H1 (cell line): ENCODE measurements around the gene FAM149B1. TPM values are rescaled to one million over a fixed set of nuclear protein-coding genes. Genes with fewer than 3 reads are reported as not detected.

Experiments
- CTCF ChIA-PET: fragments of 300-600 bp; sonication (Branson Sonifier 250); formaldehyde crosslinking; loops from one replicate; lab custom pipeline; 2021; ENCODE audit not compliant: partially characterized antibody; lab: Charles Lee
- POLR2A ChIA-PET: fragments of 300-600 bp; sonication (Branson Sonifier 250); formaldehyde crosslinking; loops from one replicate; lab custom pipeline; 2021; ENCODE audit warnings: inconsistent platforms; ENCODE audit not compliant: partially characterized antibody; lab: Charles Lee
- DNase-seq, 2 experiments: peaks; one replicate each; pipeline versions ENCODE4 v3.0.0 to v3.0.0-alpha.2; 2010 to 2022; ENCODE audit warnings: low spot score in 2 of 2, low read depth in 1 of 2, mixed read lengths in 1 of 2
- FAIRE-seq: peaks from 2 replicates; lab custom pipeline; 2011; peaks lifted over from hg19 to GRCh38; lab: Jason Lieb, UNC
- H2AFZ ChIP-seq: 2 replicates; pipeline ENCODE4 v1.8.1; 2012; ENCODE audit warnings: low read length, inconsistent platforms
- H2AK5ac ChIP-seq: 2 replicates; pipeline ENCODE4 v1.6.1; 2013; ENCODE audit warnings: low read depth, low read length
- H2BK120ac ChIP-seq: replicated peaks from 2 replicates; pipeline ENCODE3; 2013; ENCODE audit warnings: low read depth, low read length, inconsistent platforms
- H2BK12ac ChIP-seq: 2 replicates; pipeline ENCODE4 v1.6.1; 2013; ENCODE audit warnings: low read depth, low read length
- H2BK15ac ChIP-seq: 2 replicates; pipeline ENCODE4 v1.6.1; 2013; ENCODE audit warnings: low read length
- H2BK20ac ChIP-seq: 2 replicates; pipeline ENCODE4 v1.6.1; 2013; ENCODE audit warnings: low read length
- H2BK5ac ChIP-seq: 2 replicates; pipeline ENCODE4 v1.6.1; 2013; ENCODE audit warnings: low read depth, low read length
- H3K14ac ChIP-seq: 2 replicates; pipeline ENCODE4 v1.6.1; 2013; ENCODE audit warnings: inconsistent platforms; ENCODE audit not compliant: insufficient read length
- H3K18ac ChIP-seq: 2 replicates; pipeline ENCODE4 v1.6.1; 2013; ENCODE audit warnings: low read length; ENCODE audit errors: extremely low read depth
- H3K23ac ChIP-seq: 2 replicates; pipeline ENCODE4 v1.6.1; 2013; ENCODE audit warnings: inconsistent platforms; ENCODE audit not compliant: insufficient read length
- H3K23me2 ChIP-seq: 2 replicates; pipeline ENCODE4 v1.6.1; 2013; ENCODE audit warnings: low read depth, low read length
- H3K27ac ChIP-seq: 2 replicates; pipeline ENCODE4 v1.6.1; 2011; ENCODE audit warnings: low read depth, low read length, inconsistent platforms
- H3K27me3 ChIP-seq, 4 experiments: replicated peaks in 1 of 4; 1 replicate in 1 of 4; 2 replicates in 3 of 4; pipeline versions ENCODE4 v1.6.1 to v1.8.1; 2011 to 2013; ENCODE audit warnings: low read length in 3 of 4, mild to moderate bottlenecking in 3 of 4, inconsistent platforms in 2 of 4, mixed read lengths in 2 of 4, moderate library complexity in 1 of 4; ENCODE audit not compliant: control insufficient read depth in 3 of 4, insufficient read depth in 3 of 4; ENCODE audit errors: extremely low read depth in 1 of 4
- H3K36me3 ChIP-seq, 4 experiments: 2 replicates each; pipeline versions ENCODE4 v1.6.1 to v1.8.1; 2011 to 2013; ENCODE audit warnings: mild to moderate bottlenecking in 4 of 4, low read length in 3 of 4, moderate library complexity in 2 of 4, control low read depth in 1 of 4, inconsistent platforms in 1 of 4; ENCODE audit not compliant: insufficient read depth in 4 of 4, control insufficient read depth in 2 of 4
- H3K4ac ChIP-seq: replicated peaks from 2 replicates; pipeline ENCODE3; 2013; ENCODE audit warnings: low read length, low read depth, mixed read lengths, inconsistent platforms; ENCODE audit not compliant: insufficient read length
- H3K4me1 ChIP-seq, 4 experiments: replicated peaks in 1 of 4; 1 replicate in 1 of 4; 2 replicates in 3 of 4; pipeline versions ENCODE4 v1.6.1 to v1.8.1; 2011 to 2013; ENCODE audit warnings: low read length in 3 of 4, inconsistent platforms in 2 of 4, mixed read lengths in 1 of 4; ENCODE audit not compliant: insufficient read depth in 4 of 4, control insufficient read depth in 3 of 4
- H3K4me2 ChIP-seq, 2 experiments: 2 replicates each; pipeline versions ENCODE4 v1.6.1 to v1.8.1; 2011 to 2013; ENCODE audit warnings: low read depth in 2 of 2, low read length in 2 of 2, control low read depth in 1 of 2, inconsistent platforms in 1 of 2, mild to moderate bottlenecking in 1 of 2; ENCODE audit not compliant: insufficient read depth in 1 of 2
- H3K4me3 ChIP-seq, 4 experiments: fragments of 200-600, 300-600 bp in 1 of 4; sonication (generic), shearing (Covaris generic), sonication (Bioruptor Twin) in 1 of 4; 2 replicates each; pipeline versions ENCODE4 v1.5.1 to v1.8.1; 2011 to 2016; ENCODE audit warnings: low read length in 4 of 4, low read depth in 3 of 4, control low read depth in 2 of 4, inconsistent platforms in 2 of 4, mild to moderate bottlenecking in 2 of 4, mixed read lengths in 1 of 4, moderate library complexity in 1 of 4; ENCODE audit not compliant: insufficient read depth in 2 of 4; ENCODE audit errors: extremely low read depth in 1 of 4
- H3K56ac ChIP-seq: replicated peaks from 2 replicates; pipeline ENCODE3; 2013; ENCODE audit warnings: low read depth, mild to moderate bottlenecking, mixed read lengths, low read length, inconsistent platforms; ENCODE audit not compliant: insufficient read length
- H3K79me1 ChIP-seq: 2 replicates; pipeline ENCODE4 v1.6.1; 2013; ENCODE audit warnings: low read depth, low read length, control low read depth
- H3K79me2 ChIP-seq, 2 experiments: 2 replicates each; pipeline versions ENCODE4 v1.6.1 to v1.8.1; 2012 to 2013; ENCODE audit warnings: low read length in 2 of 2, mild to moderate bottlenecking in 2 of 2, inconsistent platforms in 1 of 2; ENCODE audit not compliant: insufficient read depth in 2 of 2, control insufficient read depth in 1 of 2
- H3K9ac ChIP-seq, 4 experiments: replicated peaks in 1 of 4; 1 replicate in 1 of 4; 2 replicates in 3 of 4; pipeline versions ENCODE4 v1.6.1 to v1.8.1; 2011 to 2013; ENCODE audit warnings: low read depth in 3 of 4, low read length in 3 of 4, control low read depth in 2 of 4, mild to moderate bottlenecking in 2 of 4, moderate library complexity in 2 of 4, inconsistent platforms in 1 of 4; ENCODE audit errors: extremely low read depth in 1 of 4
- H3K9me3 ChIP-seq, 2 experiments: 2 replicates each; pipeline versions ENCODE4 v1.6.1 to v1.8.1; 2012 to 2013; ENCODE audit warnings: mild to moderate bottlenecking in 2 of 2, moderate library complexity in 2 of 2, control low read depth in 1 of 2, inconsistent platforms in 1 of 2, low read depth in 1 of 2, low read length in 1 of 2, mixed read lengths in 1 of 2; ENCODE audit not compliant: insufficient read depth in 2 of 2
- H4K20me1 ChIP-seq, 2 experiments: replicated peaks in 1 of 2; 2 replicates each; pipeline versions ENCODE3 to v1.8.1; 2011 to 2013; ENCODE audit warnings: inconsistent platforms in 2 of 2, low read length in 2 of 2, mild to moderate bottlenecking in 1 of 2; ENCODE audit not compliant: insufficient read depth in 2 of 2, control insufficient read depth in 1 of 2
- H4K5ac ChIP-seq: 2 replicates; pipeline ENCODE4 v1.6.1; 2013; ENCODE audit warnings: low read length, low read depth, mixed read lengths, inconsistent platforms; ENCODE audit not compliant: insufficient read length
- H4K8ac ChIP-seq: 2 replicates; pipeline ENCODE4 v1.8.0; 2013; ENCODE audit warnings: mild to moderate bottlenecking, moderate library complexity, low read length, inconsistent platforms; ENCODE audit not compliant: insufficient read depth; ENCODE audit errors: extremely low read depth
- H4K91ac ChIP-seq: replicated peaks from 2 replicates; pipeline ENCODE3; 2013; ENCODE audit warnings: low read length, mixed read lengths, inconsistent platforms; ENCODE audit not compliant: insufficient read length
- CTBP2 ChIP-seq: IDR thresholded peaks from 2 replicates; pipeline ENCODE4 v1.7.0; 2011; ENCODE audit warnings: borderline replicate concordance, mild to moderate bottlenecking, moderate library complexity, mixed read lengths, low read length; ENCODE audit not compliant: insufficient read depth, insufficient read length
- EGR1 ChIP-seq: IDR thresholded peaks from 2 replicates; pipeline ENCODE4 v1.6.1; 2011; ENCODE audit warnings: low read depth, low read length, borderline replicate concordance
- GTF2F1 ChIP-seq: IDR thresholded peaks from 2 replicates; pipeline ENCODE4 v1.6.1; 2012; ENCODE audit warnings: low read depth, low read length, improper control_type of control experiment, borderline replicate concordance
- NANOG ChIP-seq: IDR thresholded peaks from 2 replicates; pipeline ENCODE4 v1.6.1; 2011; ENCODE audit warnings: low read length, low read depth, mild to moderate bottlenecking, inconsistent platforms; ENCODE audit not compliant: insufficient read depth, poor library complexity, severe bottlenecking
- WGBS, 2 experiments: shearing (Covaris generic) in 1 of 2; methylation state at CpG; one replicate each; pipeline versions ENCODE4 v1.1.6 to v1.1.7; 2013 to 2015; ENCODE audit warnings: low lambda C conversion rate in 2 of 2, mixed read lengths in 2 of 2, inconsistent platforms in 1 of 2, low coverage in 1 of 2, missing lambda C conversion rate in 1 of 2; ENCODE audit not compliant: insufficient replicate concordance in 2 of 2, insufficient coverage in 1 of 2, insufficient read length in 1 of 2; ENCODE audit errors: extremely low coverage in 1 of 2, missing lambda C conversion rate in 1 of 2; 5-methylcytosine and 5-hydroxymethylcytosine counted together
- polyA plus RNA-seq, 7 experiments: library from polyadenylated mRNA; depleted of rRNA in 3 of 7; stranded (reverse) in 5 of 7; unstranded in 2 of 7; fragments of >200 nt in 5 of 7; fragments of 200-250 nt in 2 of 7; gene quantifications; 1 replicate in 5 of 7; 2 replicates in 1 of 7; 4 replicates in 1 of 7; pipeline versions ENCODE4 v1.2.1 to v1.2.3, GENCODE V29; 2011 to 2013; ENCODE audit warnings: missing spikeins in 2 of 7, mixed read lengths in 2 of 7
- total RNA-seq: library from RNA; stranded (reverse); fragmentation: NEBNext Ultra II Directional; extraction: Animal tissue kit (Norgen Biotek cat#: 25700); gene quantifications from 2 replicates; pipeline ENCODE4 v1.2.1, GENCODE V29; 2021

FAM149B1 gene
- total and polyA plus RNA-seq, 2 of the 8 experiments (the other 6 are each of a cell fraction or from before 2014, with no cell fraction given) = 16.8 to 21.9 TPM

DNA sequence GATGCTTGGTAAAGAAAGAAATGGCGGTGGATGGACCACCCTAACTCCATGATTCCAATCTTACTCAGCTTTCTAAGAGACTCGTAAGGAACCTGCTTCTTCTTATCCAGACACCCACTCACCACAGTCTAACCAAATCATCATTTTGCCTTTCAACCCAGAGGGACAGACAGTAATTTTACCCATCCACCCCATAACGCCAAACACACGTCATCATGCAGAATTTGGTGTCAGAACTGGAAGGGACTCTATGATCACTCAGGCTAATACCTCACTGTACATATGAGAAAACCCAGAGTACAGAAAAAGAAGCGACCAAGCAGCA is 499 bp upstream of the FAM149B1 start:
- WGBS, 2 experiments = 12% methylated on average over 5 of the region's 5 CpGs; no CpG with 5 or more reads in 1 of the 2 experiments
- no peak overlapping the region for H2BK12ac ChIP-seq

More for the DNA sequence above, 499 bp upstream of the FAM149B1 start:
- Histone ChIP-seq H3K18ac (no peak overlapping the region), H4K5ac (peak overlapping the region; percentile 63), H2AFZ (peak overlapping the region; percentile 68; the same call in 1 of the 2 replicates), H3K4me3 (peak overlapping the region; percentile 88 to 99 (median 94)), H3K56ac (peak overlapping the region; percentile 5), H4K20me1 (peaks cover 0 to 5% of the 10 kb centered on the region in 2 experiments), H4K91ac (no peak overlapping the region), H2BK120ac (no peak overlapping the region), H2BK15ac (no peak overlapping the region), H3K23ac (no peak overlapping the region), H3K23me2 (no peaks in the 10 kb centered on the region; the same call in 1 of the 2 replicates), H3K4me2 (peak overlapping the region; percentile 70 to 77), H3K9ac (peak overlapping the region; percentile 59 to 94 (median 92)), H4K8ac (no peak overlapping the region; the same call in 1 of the 2 replicates), H3K79me1 (peaks cover 5% of the 10 kb centered on the region; the same call in 1 of the 2 replicates), H3K36me3 (peaks cover 2 to 14% (median 11%) of the 10 kb centered on the region in 4 experiments; a peak in 6 of 8 replicates), H3K27me3 (no peaks in the 10 kb centered on the region), H2BK20ac (no peak overlapping the region), H3K27ac (peak overlapping the region; percentile 85), H3K4me1 (no peaks in the 10 kb centered on the region; a peak in 2 of 7 replicates), H3K4ac (no peak overlapping the region), H3K9me3 (no peaks in the 10 kb centered on the region; a peak in 1 of 4 replicates), H2BK5ac (peak overlapping the region; percentile 76), H2AK5ac (no peak overlapping the region), H3K14ac (no peak overlapping the region), H3K79me2 (peaks cover 9 to 53% of the 10 kb centered on the region in 2 experiments)
- no peak for DNase-seq
- ChIA-PET CTCF (interaction anchor here (1.2 kb wide), 1 partner anchor 9 kb away, joined by 4 read pairs; no protein-coding TSS in a partner anchor), POLR2A (interaction anchor here (1.0 to 2.3 kb wide), 5 partner anchors 9 to 79 kb away, joined by 3 to 10 read pairs (median 4); partner anchors contain the start of genes DNAJC9, NUDT13 and P4HA1)
- TF ChIP-seq GTF2F1 = no peak
- TF ChIP-seq EGR1 = no peak
- TF ChIP-seq NANOG = no peak
- no peak for TF ChIP-seq CTBP2
- FAIRE-seq = no peak
